Activated CD4-positive, alpha-beta T cell treated with anti-CD3 and anti-CD28 coated beads for 36 hours (primary cell): ENCODE results near the gene TMEM161B. TPM values are rescaled to one million over a fixed set of nuclear protein-coding genes. Genes with fewer than 3 reads are reported as not detected.
"Not testable (repeated sequence)": the region's sequence is repeated elsewhere in the genome, so short reads cannot be mapped to it uniquely, and the experiment has no call there.

Experiments used
- ATAC-seq: fragments of 200-7000 bp; cut with Tn5 transposase; one replicate; pipeline ENCODE4 v1.10.0; 2021; ENCODE audit warnings: mild to moderate bottlenecking, moderate library complexity
- CTCF ChIA-PET: fragments of 350-600 bp; sonication (Branson Sonifier 250); formaldehyde crosslinking; loops from one replicate; lab custom pipeline; 2021; ENCODE audit warnings: antibody characterized with exemption; lab: Charles Lee
- POLR2A ChIA-PET: fragments of 350-600 bp; sonication (Branson Sonifier 250); formaldehyde crosslinking; loops from one replicate; lab custom pipeline; 2021; ENCODE audit warnings: antibody characterized with exemption, inconsistent platforms; lab: Charles Lee
- DNase-seq: peaks from one replicate; pipeline ENCODE4 v3.0.0-alpha.2; 2020
- H3K27ac Mint-ChIP-seq: one replicate; pipeline ENCODE4 v1.8.0; 2021; ENCODE audit warnings: mixed read lengths
- H3K27me3 Mint-ChIP-seq: one replicate; pipeline ENCODE4 v1.8.0; 2021; ENCODE audit warnings: mixed read lengths
- H3K36me3 Mint-ChIP-seq: one replicate; pipeline ENCODE4 v1.8.0; 2021; ENCODE audit warnings: low read depth, mixed read lengths
- H3K4me1 Mint-ChIP-seq: one replicate; pipeline ENCODE4 v1.8.0; 2021; ENCODE audit warnings: mixed read lengths
- H3K4me3 Mint-ChIP-seq: one replicate; pipeline ENCODE4 v1.8.0; 2021; ENCODE audit warnings: mild to moderate bottlenecking, moderate library complexity, mixed read lengths
- H3K9me3 Mint-ChIP-seq: one replicate; pipeline ENCODE4 v1.8.0; 2021; ENCODE audit warnings: low read depth, mixed read lengths
- intact Hi-C, 2 experiments: fragments of 100-400 bp; cut with DNase I in 1 of 2; cut with micrococcal nuclease in 1 of 2; formaldehyde crosslinking; loops; one replicate each; pipeline versions ENCODE4 v1.14.2 to v1.15.1; 2022 to 2024; cut with DNase I, micrococcal nuclease
- total RNA-seq, 2 experiments: library from RNA; stranded (reverse); gene quantifications; one replicate each; pipeline ENCODE4 v1.2.3, GENCODE V29; 2021

TMEM161B gene
- total RNA-seq, 2 experiments from 2014 or later: 20.1 to 24.0 TPM

DNA sequence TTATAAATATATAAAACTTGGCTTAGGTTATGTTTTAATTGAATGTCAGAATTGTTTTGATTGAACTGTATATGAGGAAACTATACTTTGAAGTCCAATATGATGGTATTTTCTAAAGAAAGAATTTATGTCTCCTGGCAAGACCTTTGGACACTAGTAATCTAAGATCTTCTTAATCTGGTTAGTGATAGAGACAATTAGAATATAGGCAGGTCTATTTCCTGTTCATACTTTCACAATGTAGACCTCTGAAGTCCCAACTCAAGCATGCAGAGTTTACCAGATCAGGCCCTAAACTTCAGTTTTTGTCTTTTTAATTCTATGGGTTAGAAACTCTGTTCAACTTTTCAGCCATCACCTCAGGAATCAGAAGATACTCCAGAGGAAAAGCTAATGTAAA lies 6.9 kb upstream of the TMEM161B start:
- Mint-ChIP-seq H3K27me3 (no peaks in the 10 kb centered on the region), H3K4me1 (peaks cover 20% of the 10 kb centered on the region), H3K27ac (no peak overlapping the region), H3K4me3 (no peak overlapping the region), H3K9me3 (no peaks in the 10 kb centered on the region), H3K36me3 (peaks cover 51% of the 10 kb centered on the region)
- intact Hi-C loops: no loop called here
- no peak for DNase-seq
- no peak for ATAC-seq
- ChIA-PET CTCF (no interaction called here), POLR2A (no interaction called here)

DNA sequence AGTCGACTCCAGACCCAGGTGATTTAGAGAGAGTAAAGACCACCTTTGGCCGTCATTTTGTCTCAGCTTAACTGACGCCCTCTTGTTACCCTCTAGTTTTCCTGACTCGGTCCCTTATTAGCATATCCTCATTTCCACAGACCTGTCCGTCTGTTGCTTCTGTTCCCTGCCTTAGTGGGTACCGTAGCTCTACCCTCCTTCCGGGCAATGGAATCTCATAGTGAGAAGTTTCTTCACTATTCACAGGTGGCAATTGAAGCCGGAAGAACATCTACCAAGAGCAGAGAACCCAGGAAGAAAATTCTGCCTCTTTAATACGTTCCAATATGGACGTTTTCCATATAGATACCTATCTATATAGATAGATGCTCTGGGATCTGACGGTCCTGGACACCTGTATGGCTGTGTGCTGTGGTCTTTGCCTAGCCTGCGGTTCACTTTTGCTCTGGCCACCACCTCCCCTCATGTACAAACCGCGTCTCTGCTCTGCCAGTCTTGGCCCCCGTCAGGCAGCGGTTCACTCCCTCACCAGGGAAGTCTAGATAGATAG lies 652 bp upstream of the TMEM161B start:
- H3K9me3 Mint-ChIP-seq: no peaks in the 10 kb centered on the region
- H3K4me3 Mint-ChIP-seq: peak overlapping the region; percentile 95
- peaks cover 42% of the 10 kb centered on the region for H3K4me1 Mint-ChIP-seq
- CTCF ChIA-PET: no interaction called here
- peak; percentile 29 for DNase-seq
- POLR2A ChIA-PET: no interaction called here
- H3K36me3 Mint-ChIP-seq: peaks cover 53% of the 10 kb centered on the region
- intact Hi-C loops: loop anchor here (2.0 to 10.0 kb wide), 8 partner anchors 18 to 856 kb away; partner anchors contain the start of gene CCNH (in 2 of the 2)
- H3K27me3 Mint-ChIP-seq: no peaks in the 10 kb centered on the region
- ATAC-seq: peak; percentile 11
- peak overlapping the region; percentile 96 for H3K27ac Mint-ChIP-seq

DNA sequence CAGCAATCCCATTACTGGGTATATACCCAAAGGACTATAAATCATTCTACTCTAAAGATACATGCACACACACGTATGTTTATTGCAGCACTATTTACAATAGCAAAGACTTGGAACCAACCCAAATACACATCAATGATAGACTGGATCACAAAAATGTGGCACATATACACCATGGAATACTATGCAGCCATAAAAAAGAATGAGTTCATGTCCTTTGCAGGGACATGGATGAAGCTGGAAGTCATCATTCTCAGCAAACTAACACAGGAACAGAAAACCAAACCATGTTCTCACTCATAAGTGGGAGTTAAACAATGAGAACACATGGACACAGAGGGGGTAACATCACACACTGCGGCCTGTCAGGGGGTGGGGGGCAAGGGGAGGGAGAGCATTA lies 4.1 kb downstream of the TMEM161B start:
- Mint-ChIP-seq H3K4me1 (peaks cover 51% of the 10 kb centered on the region), H3K36me3 (peaks cover 40% of the 10 kb centered on the region)
- CTCF ChIA-PET, H3K27ac Mint-ChIP-seq, H3K4me3 Mint-ChIP-seq, ATAC-seq, H3K27me3 Mint-ChIP-seq, H3K9me3 Mint-ChIP-seq, DNase-seq, POLR2A ChIA-PET: not testable (repeated sequence)
- intact Hi-C loops: loop anchor here in 1 of 2 experiments (10.0 kb wide), 1 partner anchor 850 kb away; the partner anchor contains the start of gene CCNH

DNA sequence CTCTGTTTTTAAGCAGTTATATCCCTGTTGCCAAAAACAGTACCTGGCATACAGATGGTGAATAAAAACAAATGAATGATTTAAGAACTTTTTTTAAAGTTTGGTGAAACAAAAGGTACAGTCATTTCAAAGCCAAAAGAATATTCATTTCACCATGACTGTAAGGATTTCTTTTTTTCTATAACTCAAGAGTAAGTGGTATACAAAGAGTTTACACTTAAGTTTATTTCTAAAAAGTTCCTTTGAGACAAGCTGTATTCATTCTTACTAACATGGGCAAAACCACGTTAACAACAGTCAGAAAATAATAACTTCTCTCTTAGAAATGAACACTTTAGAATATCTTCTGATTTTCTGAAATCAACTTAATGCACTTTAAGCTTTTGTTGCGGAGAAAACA lies 5.3 kb downstream of the TMEM161B start:
- H3K36me3 Mint-ChIP-seq: peaks cover 44% of the 10 kb centered on the region
- H3K4me1 Mint-ChIP-seq: peaks cover 51% of the 10 kb centered on the region
- intact Hi-C loops: loop anchor here in 1 of 2 experiments (10.0 kb wide), 1 partner anchor 849 kb away; the partner anchor contains the start of gene CCNH
- ChIA-PET CTCF (interaction anchor here (0.9 kb wide), 1 partner anchor 394 kb away, joined by 3 read pairs; no protein-coding TSS in a partner anchor), POLR2A (no interaction called here)
- no peaks in the 10 kb centered on the region for H3K27me3 Mint-ChIP-seq
- no peak overlapping the region for H3K4me3 Mint-ChIP-seq
- no peaks in the 10 kb centered on the region for H3K9me3 Mint-ChIP-seq
- H3K27ac Mint-ChIP-seq: no peak overlapping the region
- ATAC-seq (peak; percentile 23), DNase-seq (no peak)

DNA sequence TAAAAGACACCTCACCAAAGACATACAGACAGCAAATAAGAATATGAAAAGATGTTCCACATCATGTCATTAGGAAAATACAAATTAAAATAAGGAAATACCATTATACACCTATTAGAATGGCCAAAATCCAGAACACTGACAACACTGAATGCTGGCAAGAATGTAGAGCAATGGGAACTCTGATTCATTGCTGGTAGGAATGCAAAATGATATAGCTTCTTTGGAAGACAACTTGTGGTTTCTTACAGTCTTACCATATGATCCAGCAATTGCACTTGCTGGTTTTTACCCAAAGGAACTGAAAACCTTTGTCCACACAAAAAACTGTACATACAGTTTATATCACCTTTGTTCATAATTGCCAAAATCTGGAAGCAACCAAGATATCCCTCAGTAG lies 6.5 kb downstream of the TMEM161B start:
- intact Hi-C loops: loop anchor here in 1 of 2 experiments (10.0 kb wide), 1 partner anchor 847 kb away; the partner anchor contains the start of gene CCNH
- Mint-ChIP-seq H3K4me1 (peaks cover 47% of the 10 kb centered on the region), H3K36me3 (peaks cover 44% of the 10 kb centered on the region), H3K27ac (no peak overlapping the region), H3K27me3 (no peaks in the 10 kb centered on the region), H3K4me3 (no peak overlapping the region), H3K9me3 (no peaks in the 10 kb centered on the region)
- ChIA-PET CTCF (no interaction called here), POLR2A (no interaction called here)
- ATAC-seq (no peak), DNase-seq (no peak)

DNA sequence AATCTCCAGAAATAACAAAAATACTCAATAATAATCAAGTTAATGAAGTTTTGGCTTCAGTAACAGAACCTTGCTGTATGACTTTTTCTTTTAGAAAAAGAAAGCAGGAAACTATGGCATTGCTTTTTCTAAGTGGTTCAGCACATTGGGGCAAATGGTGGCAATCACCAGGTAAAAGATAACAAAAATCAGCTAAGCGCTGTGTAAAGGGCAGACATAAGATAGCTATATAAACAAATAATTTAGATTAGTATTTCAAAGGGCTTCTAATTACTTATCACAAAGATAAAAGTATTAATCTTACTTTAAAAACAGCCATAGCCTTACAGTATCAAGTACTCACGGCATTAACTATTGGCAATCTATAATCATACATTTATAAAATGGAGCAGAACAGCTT lies 10.0 kb downstream of the TMEM161B start:
- DNase-seq (no peak), ATAC-seq (no peak)
- ChIA-PET POLR2A (no interaction called here), CTCF (interaction anchor here (1.0 kb wide), 1 partner anchor 10 kb away, joined by 3 read pairs; no protein-coding TSS in a partner anchor)
- H3K9me3 Mint-ChIP-seq: no peaks in the 10 kb centered on the region
- intact Hi-C loops: no loop called here
- no peak overlapping the region for H3K27ac Mint-ChIP-seq
- no peak overlapping the region for H3K4me3 Mint-ChIP-seq
- H3K27me3 Mint-ChIP-seq: no peaks in the 10 kb centered on the region
- H3K4me1 Mint-ChIP-seq: peaks cover 34% of the 10 kb centered on the region
- H3K36me3 Mint-ChIP-seq: peaks cover 28% of the 10 kb centered on the region

DNA sequence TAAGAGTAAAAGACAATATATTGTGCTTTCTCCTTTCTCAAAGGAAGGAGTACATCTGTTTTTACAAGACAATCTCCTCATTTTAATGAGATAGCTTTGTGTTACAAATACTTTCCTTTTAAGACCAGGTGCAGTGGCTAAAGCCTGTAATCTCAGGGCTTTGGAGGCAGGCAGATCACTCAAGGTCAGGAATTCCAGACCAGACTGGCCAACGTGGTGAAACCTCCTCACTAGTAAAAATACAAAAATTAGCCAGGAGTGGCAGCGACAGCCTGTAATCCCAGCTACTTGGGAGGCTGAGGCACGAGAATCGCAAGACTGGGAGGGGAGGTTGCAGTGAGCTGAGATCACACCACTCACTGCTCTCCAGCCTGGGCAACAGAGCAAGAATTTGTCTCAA lies 11.8 kb downstream of the TMEM161B start:
- H3K27ac Mint-ChIP-seq: no peak overlapping the region
- DNase-seq (no peak), ATAC-seq (no peak)
- peaks cover 33% of the 10 kb centered on the region for H3K4me1 Mint-ChIP-seq
- H3K27me3 Mint-ChIP-seq: no peaks in the 10 kb centered on the region
- H3K36me3 Mint-ChIP-seq: peaks cover 30% of the 10 kb centered on the region
- ChIA-PET POLR2A (no interaction called here), CTCF (interaction anchor here (0.6 to 1.4 kb wide), 5 partner anchors 8 to 473 kb away, joined by 3 to 4 read pairs (median 3); no protein-coding TSS in a partner anchor)
- H3K4me3 Mint-ChIP-seq: no peak overlapping the region
- H3K9me3 Mint-ChIP-seq: no peaks in the 10 kb centered on the region
- intact Hi-C loops: no loop called here

DNA sequence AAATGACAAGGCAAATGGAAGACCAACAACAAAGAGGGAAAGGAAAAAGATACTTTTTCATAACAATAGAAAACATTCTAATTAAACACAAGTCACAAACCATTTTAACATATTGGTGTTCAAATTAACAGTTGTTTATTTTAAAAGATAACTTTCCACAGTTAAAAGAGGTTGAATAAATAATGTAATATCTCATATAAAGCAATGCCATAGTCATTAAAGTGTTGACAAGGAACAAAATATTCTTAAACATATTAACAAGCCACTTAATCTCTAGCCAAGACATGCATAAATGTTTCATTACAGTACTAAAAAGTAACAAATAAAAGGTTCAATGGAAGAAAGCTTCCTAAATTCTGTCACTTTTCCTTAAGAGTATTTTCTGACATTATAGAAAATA lies 12.6 kb downstream of the TMEM161B start:
- POLR2A ChIA-PET: no interaction called here
- no peak overlapping the region for H3K27ac Mint-ChIP-seq
- H3K4me3 Mint-ChIP-seq: no peak overlapping the region
- intact Hi-C loops: no loop called here
- no peaks in the 10 kb centered on the region for H3K9me3 Mint-ChIP-seq
- CTCF ChIA-PET: no interaction called here
- peaks cover 23% of the 10 kb centered on the region for H3K36me3 Mint-ChIP-seq
- no peaks in the 10 kb centered on the region for H3K27me3 Mint-ChIP-seq
- DNase-seq (no peak), ATAC-seq (no peak)
- peaks cover 30% of the 10 kb centered on the region for H3K4me1 Mint-ChIP-seq

DNA sequence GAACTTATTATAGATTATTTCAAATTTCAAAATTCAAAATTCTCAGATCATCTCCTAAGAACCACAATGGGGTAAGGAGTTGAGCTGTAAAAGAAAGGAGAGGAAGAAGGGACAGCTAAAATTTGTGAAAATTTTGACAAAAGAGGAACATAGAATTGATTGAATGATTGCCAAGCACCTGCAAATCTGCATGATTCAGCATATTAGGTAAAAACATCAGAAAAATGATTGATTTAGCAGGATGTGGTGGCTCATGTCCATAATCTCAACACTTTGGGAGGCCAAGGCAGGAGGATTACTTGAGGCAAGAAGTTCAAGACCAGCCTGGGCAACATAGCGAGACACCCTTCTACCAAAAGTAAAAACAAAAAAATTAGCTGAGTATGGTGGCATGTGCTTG lies 14.3 kb downstream of the TMEM161B start:
- DNase-seq (no peak), ATAC-seq (no peak)
- ChIA-PET CTCF (no interaction called here), POLR2A (no interaction called here)
- Mint-ChIP-seq H3K27ac (no peak overlapping the region), H3K27me3 (no peaks in the 10 kb centered on the region), H3K36me3 (peaks cover 35% of the 10 kb centered on the region), H3K4me1 (peaks cover 45% of the 10 kb centered on the region), H3K4me3 (no peak overlapping the region), H3K9me3 (no peaks in the 10 kb centered on the region)
- intact Hi-C loops: loop anchor here in 1 of 2 experiments (2.0 kb wide), 1 partner anchor 18 kb away; no protein-coding TSS in a partner anchor

DNA sequence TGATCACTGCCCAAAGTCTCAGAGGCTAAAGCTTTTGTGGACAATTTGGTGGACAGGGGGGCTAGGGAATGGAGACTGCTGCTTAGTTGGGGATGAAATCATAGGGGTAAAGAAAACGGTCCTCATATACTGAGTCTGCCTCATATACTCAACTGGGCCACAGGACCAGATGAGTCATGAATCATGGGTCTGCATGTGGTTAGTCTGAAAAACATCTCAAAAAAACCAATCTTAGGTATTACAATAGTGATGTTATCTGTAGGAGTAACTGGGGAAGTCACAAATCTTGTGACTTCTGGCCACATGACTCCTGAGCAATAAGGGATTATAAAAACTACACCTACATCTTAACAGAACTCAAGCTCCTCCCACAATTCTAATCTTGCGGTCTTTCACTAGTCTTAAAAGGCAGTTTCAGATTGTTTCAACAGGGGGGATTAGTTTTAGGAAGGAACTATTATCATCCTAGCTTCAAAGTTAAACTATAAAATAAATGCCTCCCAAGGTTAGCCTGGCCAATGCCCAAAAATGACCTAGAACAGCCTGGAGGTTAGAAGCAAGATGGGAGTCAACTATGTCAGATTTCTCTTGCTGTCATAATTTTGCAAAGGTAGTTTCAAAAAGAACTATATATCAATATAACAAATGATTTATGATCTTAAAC lies 17.5 kb downstream of the TMEM161B start:
- no peaks in the 10 kb centered on the region for H3K9me3 Mint-ChIP-seq
- intact Hi-C loops: loop anchor here in 1 of 2 experiments (2.0 kb wide), 1 partner anchor 18 kb away; the partner anchor contains the start of gene TMEM161B
- ChIA-PET CTCF (interaction anchor here (0.7 kb wide), 1 partner anchor 14 kb away, joined by 3 read pairs; no protein-coding TSS in a partner anchor), POLR2A (interaction anchor here (0.6 to 1.0 kb wide), 2 partner anchors 14 to 34 kb away, joined by 3 to 4 read pairs; no protein-coding TSS in a partner anchor)
- no peak overlapping the region for H3K4me3 Mint-ChIP-seq
- H3K27me3 Mint-ChIP-seq: no peaks in the 10 kb centered on the region
- peaks cover 25% of the 10 kb centered on the region for H3K36me3 Mint-ChIP-seq
- H3K27ac Mint-ChIP-seq: peak overlapping the region; percentile 65
- ATAC-seq (peak; percentile 95), DNase-seq (peak; percentile 44)
- H3K4me1 Mint-ChIP-seq: peaks cover 63% of the 10 kb centered on the region

DNA sequence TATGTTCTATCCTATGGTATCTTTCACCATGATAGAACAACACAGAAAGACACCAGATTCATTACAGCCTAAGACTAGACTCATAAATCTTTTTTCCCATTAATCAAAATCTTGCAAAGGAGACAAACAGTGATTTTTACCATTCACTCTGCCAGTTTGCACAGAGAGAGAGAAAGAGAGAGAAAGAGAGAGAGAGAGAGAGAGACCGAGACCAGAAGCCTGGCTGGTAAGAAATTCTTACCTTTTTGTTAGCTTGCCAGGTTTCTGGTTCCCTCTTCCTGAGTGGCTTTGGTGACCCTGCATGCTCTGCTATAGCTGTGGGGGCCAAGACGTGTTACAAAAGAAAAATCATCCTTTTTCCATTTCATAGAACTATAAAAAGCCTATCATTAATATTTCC lies 18.6 kb downstream of the TMEM161B start:
- ChIA-PET CTCF (interaction anchor here (0.7 kb wide), 1 partner anchor 155 kb away, joined by 3 read pairs; no protein-coding TSS in a partner anchor), POLR2A (interaction anchor here (0.7 kb wide), 1 partner anchor 15 kb away, joined by 3 read pairs; no protein-coding TSS in a partner anchor)
- no peaks in the 10 kb centered on the region for H3K27me3 Mint-ChIP-seq
- H3K27ac Mint-ChIP-seq: peak overlapping the region; percentile 65
- ATAC-seq (no peak), DNase-seq (no peak)
- peaks cover 25% of the 10 kb centered on the region for H3K36me3 Mint-ChIP-seq
- H3K4me1 Mint-ChIP-seq: peaks cover 60% of the 10 kb centered on the region
- intact Hi-C loops: loop anchor here in 1 of 2 experiments (2.0 kb wide), 1 partner anchor 19 kb away; the partner anchor contains the start of gene TMEM161B
- H3K9me3 Mint-ChIP-seq: no peaks in the 10 kb centered on the region
- H3K4me3 Mint-ChIP-seq: no peak overlapping the region
